Measurements from ENCODE around the gene GALNT10. TPM values are rescaled to one million over a fixed set of nuclear protein-coding genes. Genes with fewer than 3 reads are reported as not detected.

GALNT10 gene
- polyA plus RNA-seq, 2 of the 4 experiments (the other 2 are of a cell fraction), result 110 to 156 TPM

- no peak for FAIRE-seq
- Histone ChIP-seq H3K4me3 (no peak overlapping the region), H3K4me2 (peak overlapping the region; percentile 20; the same call in 2 of the 3 replicates), H3K27ac (peak overlapping the region; percentile 58 to 78; a peak in 4 of 6 replicates), H3K4me1 (peaks cover 69% of the 10 kb centered on the region), H3K9me3 (no peaks in the 10 kb centered on the region)
- DNase-seq (ENCODE audit: low read depth in 1 of 2, low spot score in 1 of 2), result no peak
- no peak for ATAC-seq
- POLR2A ChIA-PET, result no interaction called here
- WGBS (ENCODE audit: missing lambda C conversion rate), result 93% methylated on average over 2 of the region's 2 CpGs
- CTCF ChIA-PET, result interaction anchor here (1.0 to 1.4 kb wide), 7 partner anchors 10 to 178 kb away, joined by 3 to 8 read pairs (median 3); no protein-coding TSS in a partner anchor
- no peak for TF ChIP-seq HDAC2 (IDR thresholded peaks at IDR 0.05)
- TF ChIP-seq CHD2 (IDR thresholded peaks at IDR 0.05; ENCODE audit: low read length, partially characterized antibody), result no peak
- TF ChIP-seq BCL3 (IDR thresholded peaks at IDR 0.05), result no peak
- no peak for TF ChIP-seq BHLHE40 (IDR thresholded peaks at IDR 0.05; ENCODE audit: low read depth, low read length)
- TF ChIP-seq KDM1A (IDR thresholded peaks at IDR 0.05; ENCODE audit: low read depth), result no peak
- no peak for TF ChIP-seq JUN (IDR thresholded peaks at IDR 0.05)
- TF ChIP-seq NPAS2 (CRISPR knock-in tag; IDR thresholded peaks at IDR 0.05; ENCODE audit: borderline replicate concordance), result no peak
- no peak for TF ChIP-seq HMGXB4 (CRISPR knock-in tag; IDR thresholded peaks at IDR 0.05; ENCODE audit: borderline replicate concordance)
- TF ChIP-seq CBX8 (IDR thresholded peaks at IDR 0.05), result no peak
These were observed 25.2 kb downstream of the GALNT10 start for GRCh38 chr5:154215571-154216325.

DNA sequence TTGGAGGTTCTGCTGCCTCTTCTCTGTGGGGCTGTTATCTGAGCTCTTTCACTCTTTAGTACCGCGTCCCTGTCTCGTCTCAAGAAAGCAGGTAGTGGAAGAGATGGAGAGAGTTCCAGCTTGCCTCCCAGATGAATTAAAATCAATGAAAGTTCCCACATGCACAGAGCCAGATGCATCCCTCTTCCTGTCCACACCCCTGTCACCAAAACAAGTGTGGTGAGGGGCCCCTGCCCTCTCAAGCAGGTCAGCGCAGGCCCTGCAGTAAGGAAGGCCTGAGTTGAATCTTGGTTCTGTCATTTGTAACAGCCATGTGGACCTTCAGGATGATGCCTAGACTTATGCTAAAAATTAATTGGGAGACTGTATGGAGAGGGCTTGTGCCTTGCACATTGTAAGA lies 26.9 kb downstream of the GALNT10 start:
- Histone ChIP-seq H3K27ac (peak overlapping the region in 1 of 2 experiments; percentile 54; a peak in 2 of 6 replicates), H3K4me2 (no peak overlapping the region), H3K4me3 (no peak overlapping the region), H3K9me3 (no peaks in the 10 kb centered on the region), H3K4me1 (peaks cover 68% of the 10 kb centered on the region)
- ChIA-PET CTCF (interaction anchor here (1.4 kb wide), 1 partner anchor 18 kb away, joined by 3 read pairs; no protein-coding TSS in a partner anchor), POLR2A (no interaction called here)
- FAIRE-seq (no peak), ATAC-seq (no peak), DNase-seq (ENCODE audit: low read depth in 1 of 2, low spot score in 1 of 2) (no peak)
- WGBS (ENCODE audit: missing lambda C conversion rate), result 90% methylated on average over 4 of the region's 4 CpGs
- no peak for TF ChIP-seq SREBF2 (IDR thresholded peaks at IDR 0.05)
- no peak for TF ChIP-seq POLR2AphosphoS2 (conservative IDR thresholded peaks at IDR 0.05; ENCODE audit: low read length)
- no peak for TF ChIP-seq RNF2 (IDR thresholded peaks at IDR 0.05; ENCODE audit: borderline replicate concordance, low read depth)
- TF ChIP-seq, protein P1, sequence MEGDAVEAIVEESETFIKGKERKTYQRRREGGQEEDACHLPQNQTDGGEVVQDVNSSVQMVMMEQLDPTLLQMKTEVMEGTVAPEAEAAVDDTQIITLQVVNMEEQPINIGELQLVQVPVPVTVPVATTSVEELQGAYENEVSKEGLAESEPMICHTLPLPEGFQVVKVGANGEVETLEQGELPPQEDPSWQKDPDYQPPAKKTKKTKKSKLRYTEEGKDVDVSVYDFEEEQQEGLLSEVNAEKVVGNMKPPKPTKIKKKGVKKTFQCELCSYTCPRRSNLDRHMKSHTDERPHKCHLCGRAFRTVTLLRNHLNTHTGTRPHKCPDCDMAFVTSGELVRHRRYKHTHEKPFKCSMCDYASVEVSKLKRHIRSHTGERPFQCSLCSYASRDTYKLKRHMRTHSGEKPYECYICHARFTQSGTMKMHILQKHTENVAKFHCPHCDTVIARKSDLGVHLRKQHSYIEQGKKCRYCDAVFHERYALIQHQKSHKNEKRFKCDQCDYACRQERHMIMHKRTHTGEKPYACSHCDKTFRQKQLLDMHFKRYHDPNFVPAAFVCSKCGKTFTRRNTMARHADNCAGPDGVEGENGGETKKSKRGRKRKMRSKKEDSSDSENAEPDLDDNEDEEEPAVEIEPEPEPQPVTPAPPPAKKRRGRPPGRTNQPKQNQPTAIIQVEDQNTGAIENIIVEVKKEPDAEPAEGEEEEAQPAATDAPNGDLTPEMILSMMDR (IDR thresholded peaks at IDR 0.05), result no peak
- TF ChIP-seq BCL3 (IDR thresholded peaks at IDR 0.05), result no peak
- no peak for TF ChIP-seq CHD2 (IDR thresholded peaks at IDR 0.05; ENCODE audit: low read length, partially characterized antibody)
- TF ChIP-seq, protein P2, sequence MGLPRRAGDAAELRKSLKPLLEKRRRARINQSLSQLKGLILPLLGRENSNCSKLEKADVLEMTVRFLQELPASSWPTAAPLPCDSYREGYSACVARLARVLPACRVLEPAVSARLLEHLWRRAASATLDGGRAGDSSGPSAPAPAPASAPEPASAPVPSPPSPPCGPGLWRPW (IDR thresholded peaks at IDR 0.05), result no peak
- no peak for TF ChIP-seq KDM5A (IDR thresholded peaks at IDR 0.05)
- no peak for TF ChIP-seq REST (IDR thresholded peaks at IDR 0.05)
- no peak for TF ChIP-seq CBX2 (IDR thresholded peaks at IDR 0.05; ENCODE audit: borderline replicate concordance, low read depth)
- TF ChIP-seq TP53 (CRISPR knock-in tag; IDR thresholded peaks at IDR 0.05), result no peak
- no peak for TF ChIP-seq MAZ (IDR thresholded peaks at IDR 0.05; ENCODE audit: borderline replicate concordance, low read depth, low read length)
- TF ChIP-seq HMGXB4 (CRISPR knock-in tag; IDR thresholded peaks at IDR 0.05; ENCODE audit: borderline replicate concordance), result no peak
- TF ChIP-seq RFX5 (IDR thresholded peaks at IDR 0.05), result no peak
